Measurements from ENCODE around the gene GPC5. TPM values are rescaled to one million over a fixed set of nuclear protein-coding genes. Genes with fewer than 3 reads are reported as not detected.
A peak's percentile ranks its signal among the peaks of the same experiment; 100 is the strongest.
"Not testable (repeated sequence)": the region's sequence is repeated elsewhere in the genome, so short reads cannot be mapped to it uniquely, and the experiment has no call there.

GPC5 gene
- total and polyA plus RNA-seq, 2 of the 8 experiments (the other 6 are each of a cell fraction or from before 2014, with no cell fraction given) = 0.20 to 0.39 TPM

- H2AK5ac ChIP-seq (ENCODE audit: low read depth, low read length); H4K8ac ChIP-seq (ENCODE audit: extremely low read depth, insufficient read depth, low read length); H3K18ac ChIP-seq (ENCODE audit: extremely low read depth, low read length); H4K91ac ChIP-seq (replicated peaks; ENCODE audit: insufficient read length, low read length); H2BK5ac ChIP-seq (ENCODE audit: low read depth, low read length); H3K56ac ChIP-seq (replicated peaks; ENCODE audit: insufficient read length, low read depth, low read length); H2BK15ac ChIP-seq (ENCODE audit: low read length); H3K23me2 ChIP-seq (ENCODE audit: low read depth, low read length); H2BK20ac ChIP-seq (ENCODE audit: low read length); H2BK12ac ChIP-seq (ENCODE audit: low read depth, low read length); H3K14ac ChIP-seq (ENCODE audit: insufficient read length); H3K23ac ChIP-seq (ENCODE audit: insufficient read length); H3K27ac ChIP-seq (ENCODE audit: low read depth, low read length); H3K4me3 ChIP-seq (ENCODE audit: extremely low read depth in 1 of 4, insufficient read depth in 2 of 4, low read depth in 3 of 4, low read length in 4 of 4); H3K4me2 ChIP-seq (ENCODE audit: insufficient read depth in 1 of 2, low read depth in 2 of 2, low read length in 2 of 2); H4K5ac ChIP-seq (ENCODE audit: insufficient read length, low read depth, low read length); POLR2A ChIA-PET (ENCODE audit: partially characterized antibody); H3K79me1 ChIP-seq (ENCODE audit: low read depth, low read length); H3K4ac ChIP-seq (replicated peaks; ENCODE audit: insufficient read length, low read depth, low read length); H2BK120ac ChIP-seq (replicated peaks; ENCODE audit: low read depth, low read length); H3K4me1 ChIP-seq (replicated peaks in 1 of 4; ENCODE audit: control insufficient read depth in 3 of 4, insufficient read depth in 4 of 4, low read length in 3 of 4); H3K9ac ChIP-seq (replicated peaks in 1 of 4; ENCODE audit: extremely low read depth in 1 of 4, low read depth in 3 of 4, low read length in 3 of 4); H3K9me3 ChIP-seq (ENCODE audit: insufficient read depth in 2 of 2, low read depth in 1 of 2, low read length in 1 of 2); H3K79me2 ChIP-seq (ENCODE audit: control insufficient read depth in 1 of 2, insufficient read depth in 2 of 2, low read length in 2 of 2); FAIRE-seq; H4K20me1 ChIP-seq (replicated peaks in 1 of 2; ENCODE audit: control insufficient read depth in 1 of 2, insufficient read depth in 2 of 2, low read length in 2 of 2); H3K27me3 ChIP-seq (replicated peaks in 1 of 4; ENCODE audit: control insufficient read depth in 3 of 4, extremely low read depth in 1 of 4, insufficient read depth in 3 of 4, low read length in 3 of 4); H3K36me3 ChIP-seq (ENCODE audit: control insufficient read depth in 2 of 4, insufficient read depth in 4 of 4, low read length in 3 of 4); H2AFZ ChIP-seq (ENCODE audit: low read length); DNase-seq (ENCODE audit: low read depth in 1 of 2, low spot score in 2 of 2): not testable (repeated sequence)
- 83% methylated on average over 3 of the region's 3 CpGs; no CpG with 5 or more reads in 1 of the 2 experiments for WGBS, 2 experiments (ENCODE audit: extremely low coverage in 1 of 2, insufficient coverage in 1 of 2, insufficient read length in 1 of 2, insufficient replicate concordance in 2 of 2, low coverage in 1 of 2, low lambda C conversion rate in 2 of 2, missing lambda C conversion rate in 1 of 2)
- TF ChIP-seq RAD21 (IDR thresholded peaks at IDR 0.05 in 1 of 2, conservative IDR thresholded peaks at IDR 0.05 in 1 of 2; ENCODE audit: low read depth in 2 of 2, low read length in 2 of 2) = peak; percentile 8 to 31; a peak in 2 of 4 replicates
- CTCF ChIA-PET (ENCODE audit: partially characterized antibody) = interaction anchor here (1.3 kb wide), 1 partner anchor 109 kb away, joined by 3 read pairs; no protein-coding TSS in a partner anchor
These were observed 897.8 kb downstream of the GPC5 start for GRCh38 chr13:92296154-92296671.

All from H1 (cell line).